ENCODE measurements around the gene TMEM79. TPM values are rescaled to one million over a fixed set of nuclear protein-coding genes. Genes with fewer than 3 reads are reported as not detected.
A peak's percentile ranks its signal among the peaks of the same experiment; 100 is the strongest.
"Not testable (repeated sequence)": the region's sequence is repeated elsewhere in the genome, so short reads cannot be mapped to it uniquely, and the experiment has no call there.

The TMEM79 gene
- total RNA-seq, 1 donor: 0.86 TPM

DNA sequence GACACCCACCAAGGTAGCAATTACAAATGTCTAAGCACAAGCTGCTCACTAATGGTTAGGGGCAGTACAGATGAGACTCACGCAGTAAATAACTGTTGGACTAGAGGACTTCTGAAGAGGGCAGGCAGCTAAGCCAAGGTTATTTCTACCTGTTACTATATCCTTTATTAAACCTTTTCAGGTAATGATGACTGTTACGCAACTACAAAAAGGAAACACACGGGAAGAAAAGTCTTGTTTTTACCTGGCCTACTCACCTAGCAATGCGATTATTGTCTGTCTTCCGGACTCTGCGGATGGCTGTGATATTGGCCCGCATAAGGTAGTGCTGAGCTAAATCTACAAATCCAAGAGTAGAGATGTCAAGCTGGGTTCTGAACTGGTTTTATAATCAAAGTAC is 32.8 kb downstream of the TMEM79 start:
- TF ChIP-seq, protein P1, sequence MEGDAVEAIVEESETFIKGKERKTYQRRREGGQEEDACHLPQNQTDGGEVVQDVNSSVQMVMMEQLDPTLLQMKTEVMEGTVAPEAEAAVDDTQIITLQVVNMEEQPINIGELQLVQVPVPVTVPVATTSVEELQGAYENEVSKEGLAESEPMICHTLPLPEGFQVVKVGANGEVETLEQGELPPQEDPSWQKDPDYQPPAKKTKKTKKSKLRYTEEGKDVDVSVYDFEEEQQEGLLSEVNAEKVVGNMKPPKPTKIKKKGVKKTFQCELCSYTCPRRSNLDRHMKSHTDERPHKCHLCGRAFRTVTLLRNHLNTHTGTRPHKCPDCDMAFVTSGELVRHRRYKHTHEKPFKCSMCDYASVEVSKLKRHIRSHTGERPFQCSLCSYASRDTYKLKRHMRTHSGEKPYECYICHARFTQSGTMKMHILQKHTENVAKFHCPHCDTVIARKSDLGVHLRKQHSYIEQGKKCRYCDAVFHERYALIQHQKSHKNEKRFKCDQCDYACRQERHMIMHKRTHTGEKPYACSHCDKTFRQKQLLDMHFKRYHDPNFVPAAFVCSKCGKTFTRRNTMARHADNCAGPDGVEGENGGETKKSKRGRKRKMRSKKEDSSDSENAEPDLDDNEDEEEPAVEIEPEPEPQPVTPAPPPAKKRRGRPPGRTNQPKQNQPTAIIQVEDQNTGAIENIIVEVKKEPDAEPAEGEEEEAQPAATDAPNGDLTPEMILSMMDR (IDR thresholded peaks at IDR 0.05; ENCODE audit: insufficient read depth, low read depth, low read length): no peak
- DNase-seq (ENCODE audit: low read depth): no peak
- H3K4me3 ChIP-seq (ENCODE audit: low read depth, low read length): no peak overlapping the region

DNA sequence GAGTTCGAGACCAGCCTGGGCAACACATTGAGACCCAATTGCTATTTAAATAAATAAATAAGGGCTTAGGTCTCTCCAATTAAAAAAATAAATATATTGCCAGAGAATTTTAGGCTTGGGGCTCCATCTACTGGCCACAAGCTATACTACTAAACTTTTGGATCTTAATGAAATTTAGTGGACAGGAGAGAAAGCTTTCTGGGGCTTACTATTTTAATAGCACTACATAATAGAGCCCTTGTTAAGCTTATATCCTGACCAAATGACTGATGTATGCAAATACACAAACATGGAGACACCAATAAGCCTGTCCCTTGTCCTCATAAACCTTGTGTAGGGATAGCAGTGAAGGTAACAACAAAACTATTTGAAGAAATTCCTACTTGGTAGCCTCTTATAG is 35.5 kb downstream of the TMEM79 start:
- H3K4me3 ChIP-seq (ENCODE audit: low read depth, low read length): no peak overlapping the region
- DNase-seq (ENCODE audit: low read depth): peak; percentile 49
- TF ChIP-seq, protein P1 (IDR thresholded peaks at IDR 0.05; ENCODE audit: insufficient read depth, low read depth, low read length): peak; percentile 61

GRCh38 chr1:156320560-156320959 is 36.4 kb downstream of the TMEM79 start:
- H3K4me3 ChIP-seq (ENCODE audit: low read depth, low read length): no peak overlapping the region
- DNase-seq (ENCODE audit: low read depth): no peak
- TF ChIP-seq, protein P1 (IDR thresholded peaks at IDR 0.05; ENCODE audit: insufficient read depth, low read depth, low read length): no peak

DNA sequence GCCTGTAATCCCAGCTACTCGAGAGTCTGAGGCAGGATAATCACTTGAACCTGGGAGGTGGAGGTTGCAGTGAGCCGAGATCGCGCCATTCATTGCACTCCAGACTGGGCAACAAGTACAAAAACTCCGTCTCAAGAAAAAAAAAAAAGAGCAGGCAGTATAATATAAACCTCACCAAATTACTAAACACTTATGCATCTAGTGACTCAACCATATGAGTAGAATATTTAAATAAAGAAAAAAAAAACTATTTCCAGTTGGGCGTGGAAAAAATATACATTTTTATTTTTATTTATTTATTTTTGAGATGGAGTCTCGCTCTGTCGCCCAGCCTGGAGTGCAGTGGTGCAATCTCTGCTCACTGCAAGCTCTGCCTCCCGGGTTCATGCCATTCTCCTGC is 39.1 kb downstream of the TMEM79 start:
- DNase-seq (ENCODE audit: low read depth); H3K4me3 ChIP-seq (ENCODE audit: low read depth, low read length): not testable (repeated sequence)

DNA sequence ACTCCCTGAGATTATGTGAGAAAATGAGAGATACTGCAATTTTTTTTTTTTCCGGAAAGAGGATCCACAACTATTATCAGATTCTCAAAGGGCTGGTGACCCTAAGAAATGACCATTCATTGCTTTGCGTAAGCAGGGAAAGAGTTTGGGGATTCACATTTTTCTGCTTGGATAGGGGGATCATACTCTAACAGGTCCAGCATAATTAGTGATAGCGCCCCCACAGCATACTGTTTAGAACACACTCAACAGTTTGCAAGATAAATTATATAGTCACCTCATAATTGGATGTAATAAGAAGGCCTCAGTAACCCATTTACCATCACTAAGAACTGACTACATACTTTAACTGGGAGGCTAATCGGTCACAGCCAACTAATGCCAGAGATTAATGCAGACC is 52.1 kb downstream of the TMEM79 start:
- H3K4me3 ChIP-seq (ENCODE audit: low read depth, low read length): peak overlapping the region; percentile 90
- DNase-seq (ENCODE audit: low read depth): no peak
- TF ChIP-seq, protein P1 (IDR thresholded peaks at IDR 0.05; ENCODE audit: insufficient read depth, low read depth, low read length): peak; percentile 15

- peak; percentile 8 for DNase-seq (ENCODE audit: low read depth)
- TF ChIP-seq, protein P1 (IDR thresholded peaks at IDR 0.05; ENCODE audit: insufficient read depth, low read depth, low read length): no peak
Measured at GRCh38 chr1:156337052-156337887, 53.1 kb downstream of the TMEM79 start.

DNA sequence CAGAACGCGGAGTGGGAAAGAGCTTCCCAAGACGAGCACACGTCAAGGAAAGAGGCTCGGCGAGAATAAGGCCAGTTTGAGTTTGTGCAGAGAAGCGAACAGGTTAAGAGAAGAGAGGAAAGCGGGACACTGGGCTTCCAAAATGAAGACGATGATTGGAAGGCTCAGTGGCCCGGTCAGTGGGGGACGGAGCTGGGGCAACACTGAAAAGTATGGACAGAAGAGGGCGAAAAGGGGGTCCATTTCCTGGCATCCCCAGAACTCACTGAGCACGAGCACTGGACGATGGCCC is 53.7 kb downstream of the TMEM79 start:
- H3K4me3 ChIP-seq (ENCODE audit: low read depth, low read length): peak overlapping the region; percentile 90
- DNase-seq (ENCODE audit: low read depth): no peak
- TF ChIP-seq, protein P1 (IDR thresholded peaks at IDR 0.05; ENCODE audit: insufficient read depth, low read depth, low read length): no peak

More at GRCh38 chr1:156337052-156337887, 53.1 kb downstream of the TMEM79 start:
- H3K4me3 ChIP-seq (ENCODE audit: low read depth, low read length): peak overlapping the region; percentile 90

All from fibroblast of villous mesenchyme (primary cell).